K562 (cell line): Measurements from ENCODE around the gene GPR157. TPM values are rescaled to one million over a fixed set of nuclear protein-coding genes. Genes with fewer than 3 reads are reported as not detected.
"Not testable (repeated sequence)": the region's sequence is repeated elsewhere in the genome, so short reads cannot be mapped to it uniquely, and the experiment has no call there.

Source experiments
- ATAC-seq: fragments of 200-7000 bp; cut with Tn5 transposase; 3 replicates; pipeline ENCODE4 v1.9.1; 2020; ENCODE audit warnings: moderate library complexity
- BruUV-seq: library from RNA; stranded (reverse); fragments of 400-500 nt; replicated peaks from 2 replicates; lab custom pipeline; 2021; lab: Mats Ljungman, UMichigan
- CTCF ChIA-PET: fragments of 300-600 bp; formaldehyde crosslinking; extraction: SDS; loops from one replicate; lab custom pipeline; 2021; ENCODE audit warnings: low intra/inter-chr PET ratio; lab: Yijun Ruan, JAX
- POLR2A ChIA-PET: fragments of 300-600, 350-650 bp; sonication (Branson Sonifier 250); formaldehyde crosslinking; extraction: SDS; loops from one replicate; lab custom pipeline; 2021; ENCODE audit warnings: antibody characterized with exemption, inconsistent platforms; lab: Yijun Ruan, JAX
- DNase-seq, 4 experiments: peaks; one replicate each; pipeline versions ENCODE4 v3.0.0 to v3.0.0-alpha.2; 2011 to 2018; ENCODE audit warnings: low spot score in 3 of 4, mixed read lengths in 3 of 4; ENCODE audit errors: extremely low read depth in 1 of 4
- FAIRE-seq: peaks from 2 replicates; lab custom pipeline; 2011; peaks lifted over from hg19 to GRCh38; lab: Jason Lieb, UNC
- H2AFZ ChIP-seq: 2 replicates; pipeline ENCODE4 v1.6.0; 2011; ENCODE audit warnings: low read depth, low read length, control low read depth, inconsistent platforms
- H3K27ac ChIP-seq: fragments of 200-600 bp; 3 replicates; pipeline ENCODE4 v1.8.0; 2011; ENCODE audit warnings: low read depth, mild to moderate bottlenecking, control low read depth, inconsistent platforms, low read length, moderate library complexity, mixed read lengths; ENCODE audit errors: extremely low read depth
- H3K27me3 ChIP-seq, 2 experiments: fragments of 300-600 bp in 1 of 2; 2 replicates in 1 of 2; 3 replicates in 1 of 2; pipeline versions ENCODE4 v1.6.0 to v1.8.0; 2011; ENCODE audit warnings: inconsistent platforms in 2 of 2, low read length in 2 of 2, mild to moderate bottlenecking in 1 of 2, mixed read lengths in 1 of 2, moderate library complexity in 1 of 2; ENCODE audit not compliant: control insufficient read depth in 2 of 2, insufficient read depth in 2 of 2
- H3K36me3 ChIP-seq: fragments of 300-600 bp; 3 replicates; pipeline ENCODE4 v1.8.0; 2011; ENCODE audit warnings: mild to moderate bottlenecking, low read length, inconsistent platforms; ENCODE audit not compliant: control insufficient read depth, insufficient read depth
- H3K4me1 ChIP-seq, 2 experiments: fragments of 200-600 bp in 1 of 2; replicated peaks in 1 of 2; 2 replicates in 1 of 2; 3 replicates in 1 of 2; pipeline versions ENCODE4 v1.5.1 to v1.8.0; 2011; ENCODE audit warnings: inconsistent platforms in 2 of 2, low read length in 2 of 2, mild to moderate bottlenecking in 1 of 2, mixed read lengths in 1 of 2, moderate library complexity in 1 of 2; ENCODE audit not compliant: control insufficient read depth in 2 of 2, insufficient read depth in 2 of 2
- H3K4me2 ChIP-seq: 2 replicates; pipeline ENCODE4 v1.6.1; 2011; ENCODE audit warnings: low read length, control low read depth, inconsistent platforms, mixed read lengths; ENCODE audit not compliant: insufficient read depth
- H3K4me3 ChIP-seq: fragments of 200-600 bp; sonication (generic), shearing (Covaris generic); 2 replicates; pipeline ENCODE4 v1.5.1; 2016; ENCODE audit warnings: control low read depth, inconsistent platforms
- H3K79me2 ChIP-seq: fragments of 200-600 bp; 3 replicates; pipeline ENCODE4 v1.8.0; 2011; ENCODE audit warnings: low read length, inconsistent platforms; ENCODE audit not compliant: control insufficient read depth, insufficient read depth
- H3K9ac ChIP-seq, 2 experiments: 2 replicates each; pipeline versions ENCODE4 v1.6.0 to v1.6.1; 2011; ENCODE audit warnings: low read depth in 2 of 2, low read length in 2 of 2, control low read depth in 1 of 2, inconsistent platforms in 1 of 2, mild to moderate bottlenecking in 1 of 2, mixed read lengths in 1 of 2; ENCODE audit not compliant: insufficient read depth in 1 of 2
- H3K9me1 ChIP-seq: one replicate; pipeline ENCODE4 v1.6.0; 2011; ENCODE audit warnings: inconsistent platforms, mild to moderate bottlenecking, low read length, moderate library complexity; ENCODE audit not compliant: control insufficient read depth, insufficient read depth
- H3K9me3 ChIP-seq: replicated peaks from 2 replicates; pipeline ENCODE4 v1.5.1; 2011; ENCODE audit warnings: low read depth, low read length, inconsistent platforms; ENCODE audit not compliant: control insufficient read depth, insufficient read depth
- H4K20me1 ChIP-seq: replicated peaks from 2 replicates; pipeline ENCODE4 v1.6.1; 2011; ENCODE audit warnings: low read length, inconsistent platforms, mixed read lengths; ENCODE audit not compliant: control insufficient read depth, insufficient read depth
- E2F6 ChIP-seq, 2 experiments: IDR thresholded peaks; 2 replicates each; pipeline ENCODE4 v1.6.1; 2011; ENCODE audit warnings: borderline replicate concordance in 1 of 2, control low read depth in 1 of 2, low read depth in 1 of 2, low read length in 1 of 2, mild to moderate bottlenecking in 1 of 2, mixed read lengths in 1 of 2, moderate library complexity in 1 of 2; ENCODE audit not compliant: insufficient read depth in 1 of 2, insufficient read length in 1 of 2, poor library complexity in 1 of 2, severe bottlenecking in 1 of 2; ENCODE audit errors: extremely low read depth in 1 of 2
- JUND ChIP-seq, 2 experiments: IDR thresholded peaks; 2 replicates in 1 of 2; 3 replicates in 1 of 2; pipeline ENCODE4 v1.6.1; 2011; ENCODE audit warnings: borderline replicate concordance in 2 of 2, low read depth in 2 of 2, low read length in 2 of 2, improper control_type of control experiment in 1 of 2, missing biosample characterization in 1 of 2, missing genetic modification characterization in 1 of 2, missing genetic modification reagents in 1 of 2
- WGBS: fragments of 100-300 bp; shearing (Covaris generic); methylation state at CpG from one replicate; pipeline ENCODE4 v1.1.6; 2016; ENCODE audit warnings: low coverage, mixed read lengths; ENCODE audit not compliant: insufficient coverage; ENCODE audit errors: missing lambda C conversion rate; 5-methylcytosine and 5-hydroxymethylcytosine counted together
- in situ Hi-C: fragments of 300-500 bp; cut with MboI; formaldehyde crosslinking; loops from 4 replicates; pipeline ENCODE4 v1.15.0; 2018; ENCODE audit warnings: inconsistent platforms, mixed read lengths
- intact Hi-C: fragments of 100-400 bp; cut with micrococcal nuclease; formaldehyde crosslinking; loops from 2 replicates; pipeline ENCODE4 v1.14.2; 2022
- polyA plus RNA-seq, 8 experiments: library from polyadenylated mRNA; depleted of rRNA in 4 of 8; stranded (reverse) in 5 of 8; unstranded in 3 of 8; fragments of >200 nt; fragmentation: Nextera tagmentation in 2 of 8; fragmentation: Illumina TruSeq in 1 of 8; extraction: Ambion mirVana in 2 of 8; extraction: Trizol in 1 of 8; gene quantifications; 2 replicates each; pipeline versions ENCODE4 v1.2.1 to v1.2.3, GENCODE V29; 2011 to 2014; ENCODE audit warnings: inconsistent platforms in 1 of 8, missing spikeins in 1 of 8
- total RNA-seq, 7 experiments: library from RNA; depleted of rRNA in 6 of 7; stranded (reverse); fragments of >200 nt in 6 of 7; fragmentation: Illumina TruSeq in 2 of 7; extraction: Trizol in 2 of 7; gene quantifications; 2 replicates each; pipeline versions ENCODE4 v1.2.1 to v1.2.3, GENCODE V29; 2011 to 2021; ENCODE audit warnings: low replicate concordance in 1 of 7

GPR157 gene
- total and polyA plus RNA-seq, 9 of the 15 experiments (the other 6 are each of a cell fraction or from before 2014, with no cell fraction given), result 0.01 to 0.18 (median 0.04) TPM; not detected in 4

- TF ChIP-seq E2F6 (IDR thresholded peaks at IDR 0.05; ENCODE audit: borderline replicate concordance in 1 of 2, extremely low read depth in 1 of 2, insufficient read depth in 1 of 2, insufficient read length in 1 of 2, low read depth in 1 of 2, low read length in 1 of 2, poor library complexity in 1 of 2, severe bottlenecking in 1 of 2) (no peak), JUND (IDR thresholded peaks at IDR 0.05; ENCODE audit: borderline replicate concordance, low read depth, low read length) (peak; percentile 90), JUND (tag; IDR thresholded peaks at IDR 0.05; ENCODE audit: borderline replicate concordance, low read depth, low read length) (peak; percentile 83; the same call in 2 of the 3 replicates)
These were observed 16.2 kb upstream of the GPR157 start (continued) for GRCh38 chr1:9145021-9145668.

DNA sequence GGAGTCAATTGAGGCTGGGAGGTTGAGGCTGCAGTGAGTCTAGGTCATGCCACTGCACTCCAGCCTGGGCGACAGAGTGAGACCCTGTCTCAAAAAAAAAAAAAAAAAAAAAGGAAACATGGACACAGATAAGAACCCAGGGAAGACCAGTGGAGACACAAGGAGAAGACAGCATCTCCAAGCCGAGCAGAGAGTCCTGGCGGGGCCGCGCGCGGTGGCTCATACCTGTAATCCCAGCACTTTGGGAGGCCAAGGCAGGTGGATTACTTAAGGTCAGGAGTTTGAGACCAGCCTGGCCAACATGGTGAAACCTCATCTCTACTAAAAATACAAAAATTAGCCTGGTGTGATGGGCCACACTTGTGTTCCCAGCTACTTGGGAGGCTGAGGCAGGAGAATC lies 15.6 kb upstream of the GPR157 start:
- POLR2A ChIA-PET, H2AFZ ChIP-seq, H3K27ac ChIP-seq, BruUV-seq, H3K9me1 ChIP-seq, FAIRE-seq, CTCF ChIA-PET, H3K9ac ChIP-seq, H3K36me3 ChIP-seq, H3K4me3 ChIP-seq, intact Hi-C loops, DNase-seq, in situ Hi-C loops, H3K9me3 ChIP-seq, ATAC-seq, H3K4me1 ChIP-seq, H3K79me2 ChIP-seq, H3K4me2 ChIP-seq, H4K20me1 ChIP-seq: not testable (repeated sequence)
- WGBS, result 84% methylated on average over 6 of the region's 7 CpGs
- peaks cover 17 to 41% of the 10 kb centered on the region in 2 experiments; a peak in 3 of 5 replicates for H3K27me3 ChIP-seq
